ENCODE results near the gene KCNMB1.

KCNMB1 gene

DNA sequence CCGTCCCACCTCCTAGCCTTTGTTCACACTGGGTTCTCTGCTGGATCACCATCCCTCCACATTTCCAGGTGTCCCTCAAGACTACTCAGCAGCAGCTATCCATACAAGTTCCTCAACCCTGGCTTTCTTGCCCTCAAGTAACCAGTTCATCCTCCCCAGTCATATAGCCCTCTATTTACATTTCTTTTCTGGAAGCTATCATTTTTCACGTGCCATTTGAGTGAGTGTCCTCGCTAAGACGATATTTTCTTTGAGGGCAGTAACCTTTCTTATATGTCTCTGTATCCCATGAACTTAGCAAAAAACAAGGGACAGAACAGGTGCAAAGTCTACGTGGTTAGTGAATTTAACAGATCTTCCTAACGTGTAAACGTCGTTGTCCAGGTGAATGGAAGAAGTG is 29.6 kb upstream of the KCNMB1 start:
- in situ Hi-C loops (cut with MboI; ENCODE audit: low sequenced_read_pairs), result loop anchor here (25.0 kb wide), 2 partner anchors 131 to 306 kb away; partner anchors contain the start of genes FOXI1 and LCP2

DNA sequence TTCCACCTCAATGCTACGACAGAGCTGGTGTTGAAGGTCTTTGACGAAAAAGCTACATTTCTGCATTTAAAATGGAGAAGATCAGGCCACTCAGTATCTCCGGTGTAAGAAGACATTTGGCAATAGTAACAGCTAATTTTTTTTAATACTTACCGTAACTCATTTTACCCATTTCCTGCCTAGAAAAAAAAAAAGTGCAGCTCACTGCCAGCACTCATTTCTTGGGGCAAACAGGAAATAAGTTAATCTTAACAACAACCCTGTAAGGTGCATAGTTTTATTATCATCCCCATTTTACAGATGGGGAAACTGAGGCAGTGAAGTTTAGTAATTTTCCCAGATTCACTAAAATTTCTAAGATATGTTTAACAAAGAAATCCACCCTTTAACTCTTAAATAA is 27.4 kb upstream of the KCNMB1 start:
- in situ Hi-C loops (cut with MboI; ENCODE audit: low sequenced_read_pairs), result loop anchor here (25.0 kb wide), 2 partner anchors 129 to 304 kb away; partner anchors contain the start of genes FOXI1 and LCP2

DNA sequence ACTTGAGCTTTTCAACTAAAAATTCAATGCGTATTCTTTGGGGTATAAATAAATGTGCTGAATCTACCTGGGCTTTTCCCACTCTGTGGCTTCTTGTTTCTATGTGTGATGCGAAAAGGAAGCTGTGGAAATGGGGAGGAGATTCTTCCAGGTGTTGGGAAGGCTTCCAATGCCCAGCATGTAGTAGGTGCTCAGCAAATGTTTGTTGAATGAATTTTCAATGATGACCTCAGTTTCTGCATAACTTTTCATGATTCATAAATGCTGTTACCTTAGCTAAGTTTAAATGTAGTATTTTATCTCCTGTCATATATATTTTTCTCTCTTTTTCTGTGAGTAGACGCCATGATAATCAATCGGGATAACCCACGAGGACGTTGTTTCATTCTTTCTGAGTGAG is 25.6 kb upstream of the KCNMB1 start:
- in situ Hi-C loops (cut with MboI; ENCODE audit: low sequenced_read_pairs), result loop anchor here (25.0 kb wide), 2 partner anchors 127 to 302 kb away; partner anchors contain the start of genes FOXI1 and LCP2

DNA sequence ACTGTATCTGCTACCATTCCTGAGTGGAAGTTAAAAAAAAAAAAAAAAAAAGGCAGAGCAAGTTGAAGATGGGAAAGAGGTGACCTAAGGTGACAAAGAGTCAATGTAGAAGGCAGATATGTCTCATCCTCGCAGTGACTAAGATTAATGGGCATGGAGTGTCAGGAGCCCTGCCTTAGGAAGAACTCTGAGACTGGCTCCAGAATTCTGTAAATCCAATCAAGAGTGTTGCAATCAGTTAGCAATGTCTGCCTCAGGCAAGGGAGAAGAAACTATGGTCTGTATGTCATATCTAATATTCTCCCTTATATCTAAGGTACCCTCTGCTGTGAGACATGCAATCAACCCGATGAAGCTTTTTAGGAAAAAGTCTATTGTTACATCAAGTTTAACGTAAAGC is 24.7 kb upstream of the KCNMB1 start:
- in situ Hi-C loops (cut with MboI; ENCODE audit: low sequenced_read_pairs), result loop anchor here (25.0 kb wide), 2 partner anchors 127 to 302 kb away; partner anchors contain the start of genes FOXI1 and LCP2

DNA sequence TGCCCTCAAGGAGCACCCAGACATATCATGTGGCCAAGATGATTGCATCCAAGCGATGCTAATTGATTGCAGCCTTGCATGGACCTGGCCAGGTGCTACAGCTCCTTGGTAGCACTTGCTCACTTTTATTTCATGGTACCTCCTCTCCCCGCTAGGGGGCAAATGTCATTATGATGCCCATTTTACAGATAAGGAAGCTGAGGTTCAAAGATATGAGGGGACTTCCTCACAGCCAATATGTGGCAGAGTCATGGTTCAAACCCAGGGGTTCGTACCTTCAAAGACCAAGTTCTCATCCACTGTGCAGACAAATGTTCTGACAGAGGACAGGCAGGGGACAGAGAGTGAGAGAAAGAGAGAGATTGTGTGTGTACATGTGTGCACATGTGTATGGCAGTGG is 21.9 kb upstream of the KCNMB1 start:
- in situ Hi-C loops (cut with MboI; ENCODE audit: low sequenced_read_pairs), result loop anchor here (25.0 kb wide), 2 partner anchors 124 to 299 kb away; partner anchors contain the start of genes FOXI1 and LCP2

DNA sequence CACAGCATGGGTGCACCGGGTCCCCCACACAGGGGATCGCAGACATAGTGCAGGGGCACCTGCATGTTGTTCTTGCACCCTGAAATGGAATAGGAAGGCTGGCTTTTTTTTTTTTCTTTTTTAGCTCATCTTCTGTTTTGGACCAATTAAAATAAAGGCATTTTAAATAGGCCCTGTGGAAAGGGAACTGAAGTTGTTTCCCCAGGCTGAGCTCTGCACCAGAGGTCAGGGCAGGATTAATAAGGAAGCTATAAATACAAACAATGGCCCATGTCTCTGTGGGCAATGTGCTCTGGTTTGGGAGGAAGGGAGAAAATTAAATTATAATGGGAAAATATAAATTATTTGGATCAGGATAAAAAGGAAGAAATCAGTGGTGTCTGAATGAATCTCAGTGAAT is 21.2 kb upstream of the KCNMB1 start:
- in situ Hi-C loops (cut with MboI; ENCODE audit: low sequenced_read_pairs), result loop anchor here (25.0 kb wide), 2 partner anchors 123 to 298 kb away; partner anchors contain the start of genes FOXI1 and LCP2

DNA sequence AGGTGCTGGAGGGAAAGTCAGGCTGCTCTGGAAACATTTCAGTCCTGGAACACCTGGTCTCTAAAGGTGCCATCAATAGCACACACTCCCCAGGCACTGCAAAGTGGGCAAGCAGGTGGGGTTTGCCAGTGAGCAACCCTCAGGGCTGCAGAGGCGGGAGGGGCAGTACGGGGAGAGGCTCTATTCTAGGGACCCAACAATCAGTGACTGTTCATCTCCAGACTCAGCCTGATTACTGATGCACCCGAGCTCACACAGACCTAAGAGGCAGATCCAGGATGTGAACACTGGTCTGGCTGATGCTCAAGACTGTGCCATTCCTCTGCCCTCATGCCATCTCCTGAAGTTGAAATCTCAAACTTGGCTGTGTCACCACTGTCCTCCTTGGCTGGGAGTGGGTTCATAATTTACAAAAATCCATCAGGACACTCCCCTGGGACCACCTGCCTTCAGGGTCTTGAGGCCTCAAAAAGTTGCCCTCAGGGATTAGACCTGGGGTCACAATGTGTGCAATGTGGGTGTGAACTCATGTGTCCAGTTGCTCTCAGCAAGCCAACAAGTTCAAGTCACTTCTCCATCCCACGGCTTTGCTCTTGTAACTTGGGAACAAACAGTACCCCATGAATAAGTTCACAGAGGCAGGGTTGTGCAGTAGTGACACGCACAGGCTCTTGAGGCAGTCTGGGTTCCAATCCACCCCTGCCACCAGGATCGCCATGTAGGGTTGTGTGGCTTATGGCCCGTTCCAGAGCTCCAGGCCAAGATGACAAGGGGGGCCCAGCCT is 19.9 kb upstream of the KCNMB1 start:
- in situ Hi-C loops (cut with MboI; ENCODE audit: low sequenced_read_pairs), result loop anchor here (25.0 kb wide), 2 partner anchors 122 to 297 kb away; partner anchors contain the start of genes FOXI1 and LCP2

DNA sequence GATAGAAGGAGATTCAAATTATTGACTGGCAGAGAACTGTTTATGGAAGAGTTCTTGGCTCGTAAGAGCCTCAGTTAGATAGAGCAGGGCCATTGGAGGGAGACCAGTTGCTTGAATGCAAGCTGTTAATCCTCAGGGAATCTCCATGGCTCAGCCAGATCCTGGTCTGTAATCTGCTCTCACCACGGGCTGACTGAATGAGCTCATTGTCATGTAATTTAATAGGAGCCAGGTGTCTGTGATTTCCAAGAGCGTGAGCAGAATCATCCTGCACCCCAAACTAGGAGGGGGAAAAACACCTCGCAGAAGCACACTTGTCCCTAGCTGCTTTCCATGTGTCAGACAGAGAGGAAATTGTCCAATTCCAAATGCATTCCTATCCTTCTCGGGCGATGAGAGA is 19.1 kb upstream of the KCNMB1 start:
- in situ Hi-C loops (cut with MboI; ENCODE audit: low sequenced_read_pairs), result loop anchor here (25.0 kb wide), 2 partner anchors 121 to 296 kb away; partner anchors contain the start of genes FOXI1 and LCP2

DNA sequence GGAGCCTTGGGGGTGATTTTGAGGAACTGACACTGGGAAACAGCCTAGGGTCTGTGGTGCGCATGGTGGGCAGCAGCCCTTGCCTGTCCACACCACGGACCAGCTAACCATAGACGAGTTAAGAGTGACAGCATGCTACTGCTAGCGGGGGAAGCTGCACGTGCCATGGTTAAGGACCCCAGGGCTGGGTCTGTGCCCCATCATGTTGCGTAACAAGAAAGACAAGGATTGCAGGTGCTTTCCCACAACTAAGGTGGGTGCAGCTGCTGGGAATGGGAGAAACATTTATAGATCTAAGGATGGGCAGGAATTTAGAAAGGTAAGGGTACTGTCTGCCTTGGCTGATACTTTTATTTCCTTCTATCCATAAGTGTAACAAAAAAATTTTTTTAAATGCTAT is 17.9 kb upstream of the KCNMB1 start:
- in situ Hi-C loops (cut with MboI; ENCODE audit: low sequenced_read_pairs), result loop anchor here (25.0 kb wide), 2 partner anchors 120 to 295 kb away; partner anchors contain the start of genes FOXI1 and LCP2

DNA sequence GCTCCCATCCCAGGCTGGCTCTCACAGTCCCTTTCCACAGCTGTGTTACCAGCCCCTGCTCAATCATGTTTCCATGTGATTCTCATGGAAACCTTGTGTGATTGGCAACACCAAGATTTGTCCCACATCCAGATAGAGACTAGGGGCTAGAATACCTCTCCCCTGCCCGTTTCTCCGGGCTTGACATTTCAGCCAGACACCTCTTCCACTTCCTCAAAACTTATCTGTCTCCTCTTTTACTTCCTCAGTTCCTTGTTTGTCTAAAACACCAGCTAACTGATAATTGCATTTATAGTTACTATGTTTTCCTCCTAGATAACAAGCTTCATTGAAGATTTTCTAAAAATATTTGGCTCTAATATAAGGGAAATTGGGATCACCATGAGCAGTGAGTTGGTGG is 16.6 kb upstream of the KCNMB1 start:
- in situ Hi-C loops (cut with MboI; ENCODE audit: low sequenced_read_pairs), result loop anchor here (25.0 kb wide), 2 partner anchors 119 to 294 kb away; partner anchors contain the start of genes FOXI1 and LCP2

DNA sequence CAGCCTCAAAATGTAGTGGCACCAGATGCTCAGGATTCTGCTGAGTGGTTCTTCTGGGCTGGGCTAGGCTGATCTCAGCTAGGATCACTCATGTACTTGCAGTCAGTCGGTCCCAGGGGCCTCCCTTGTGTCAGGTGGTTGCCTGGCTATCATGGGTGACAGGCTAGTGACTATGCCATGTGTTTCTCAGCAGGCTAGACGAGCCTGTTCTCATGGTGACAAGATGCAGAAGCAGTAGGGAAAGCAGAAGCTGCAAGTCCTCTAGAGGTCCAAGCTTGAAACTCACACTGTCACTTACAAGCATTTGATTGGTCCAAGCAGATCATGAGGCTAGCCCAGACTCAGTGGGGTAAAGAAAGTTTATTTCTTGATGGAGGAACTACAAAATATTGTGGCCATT is 15.2 kb upstream of the KCNMB1 start:
- in situ Hi-C loops (cut with MboI; ENCODE audit: low sequenced_read_pairs), result loop anchor here (25.0 kb wide), 2 partner anchors 117 to 292 kb away; partner anchors contain the start of genes FOXI1 and LCP2

DNA sequence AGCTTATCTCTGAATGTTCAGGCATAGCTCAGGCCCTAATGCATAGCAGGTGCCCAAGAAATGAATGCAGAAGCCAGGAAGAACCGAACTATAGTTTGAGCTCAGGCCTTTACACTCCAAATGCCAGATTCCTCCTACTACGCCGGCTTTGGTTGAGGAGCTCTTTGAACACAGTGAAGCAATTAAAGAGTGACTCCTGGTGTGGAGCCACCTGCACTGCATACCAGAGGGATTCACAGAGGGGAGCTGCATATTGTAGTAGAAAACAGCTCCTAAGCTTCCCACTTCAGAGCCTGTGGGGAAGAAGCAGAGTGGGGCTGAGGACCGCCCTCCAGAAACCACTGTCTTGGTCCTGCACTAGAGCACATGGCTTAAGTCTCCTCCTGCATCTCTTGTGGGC is 14.5 kb upstream of the KCNMB1 start:
- in situ Hi-C loops (cut with MboI; ENCODE audit: low sequenced_read_pairs), result loop anchor here (25.0 kb wide), 2 partner anchors 116 to 291 kb away; partner anchors contain the start of genes FOXI1 and LCP2

DNA sequence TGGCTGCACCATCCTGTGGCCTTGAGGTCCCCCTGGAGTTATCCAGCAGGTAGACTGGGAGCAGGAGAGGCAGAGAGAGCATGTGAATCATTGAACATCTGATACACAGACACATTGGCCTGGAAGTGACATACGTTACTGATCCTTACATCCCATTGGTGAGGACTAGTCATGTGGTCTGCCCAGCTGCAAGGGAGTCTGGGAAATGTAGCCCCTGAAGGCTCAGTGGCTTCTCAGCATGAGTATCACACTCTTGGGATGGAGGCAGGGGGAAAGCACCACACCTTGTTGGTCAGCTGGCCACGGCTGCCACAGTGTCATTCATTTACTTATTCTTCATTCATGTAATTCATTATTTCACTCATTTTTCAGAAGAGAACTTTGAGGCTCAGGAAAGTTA is 13.3 kb upstream of the KCNMB1 start:
- in situ Hi-C loops (cut with MboI; ENCODE audit: low sequenced_read_pairs), result loop anchor here (25.0 kb wide), 2 partner anchors 115 to 290 kb away; partner anchors contain the start of genes FOXI1 and LCP2

DNA sequence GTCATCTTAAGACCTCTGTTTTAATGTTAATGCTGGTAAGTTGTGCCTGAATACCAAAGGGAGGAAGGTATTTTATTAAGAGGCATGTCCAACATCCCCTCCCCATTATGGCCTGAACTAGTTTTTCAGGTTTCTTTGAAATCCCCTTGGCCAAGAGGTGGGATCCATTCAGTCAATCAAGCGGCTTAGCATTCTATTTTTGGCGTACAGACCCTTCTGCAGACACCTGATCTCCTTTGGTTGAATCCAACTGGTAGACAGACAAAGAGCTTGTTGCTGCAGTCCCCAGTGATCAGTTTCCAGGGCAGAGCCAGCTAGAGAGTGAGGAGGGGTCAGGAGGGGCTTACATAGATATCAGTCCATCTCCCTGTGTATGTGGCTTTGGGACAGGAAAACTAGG is 7.9 kb upstream of the KCNMB1 start:
- in situ Hi-C loops (cut with MboI; ENCODE audit: low sequenced_read_pairs), result no loop called here

DNA sequence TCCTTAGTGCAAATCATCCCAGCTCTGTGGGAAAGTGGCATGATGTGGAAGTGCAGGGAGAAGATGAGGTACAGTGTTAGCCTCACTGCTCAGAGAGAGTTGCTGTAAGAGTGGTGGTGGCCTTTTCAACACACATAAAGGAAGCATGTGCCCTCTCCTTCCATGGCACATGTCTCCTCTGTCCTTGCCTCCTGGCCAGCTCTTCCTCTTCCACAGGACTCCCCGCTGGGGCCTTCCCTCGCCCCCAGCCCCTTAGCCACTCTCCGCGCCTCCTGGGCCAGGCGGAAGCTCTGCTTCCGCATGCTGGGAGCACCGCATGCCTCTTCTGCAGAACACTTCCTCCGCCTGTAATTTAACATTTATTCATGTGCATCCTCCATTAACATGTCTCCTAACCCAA is 4.8 kb upstream of the KCNMB1 start:
- in situ Hi-C loops (cut with MboI; ENCODE audit: low sequenced_read_pairs), result no loop called here

DNA sequence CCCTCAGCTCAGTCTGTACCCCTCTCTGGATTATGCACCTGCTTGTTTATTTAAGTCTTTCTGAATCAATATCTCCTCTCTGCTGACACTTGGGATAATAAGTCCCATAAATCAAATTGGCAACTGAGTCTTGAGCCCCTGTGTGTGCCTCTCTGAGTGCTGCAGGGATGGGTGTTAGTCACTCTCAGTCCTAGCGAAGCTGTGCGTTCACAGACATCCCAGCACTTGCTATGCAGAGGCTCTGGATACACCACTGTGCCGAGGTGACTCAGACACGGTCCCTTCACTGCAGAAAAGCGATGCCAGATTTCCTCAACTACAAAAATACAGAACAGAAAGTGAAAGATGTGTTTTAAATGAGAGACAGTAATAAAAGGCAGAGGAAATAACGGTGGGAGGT is 4.1 kb upstream of the KCNMB1 start:
- in situ Hi-C loops (cut with MboI; ENCODE audit: low sequenced_read_pairs), result no loop called here

DNA sequence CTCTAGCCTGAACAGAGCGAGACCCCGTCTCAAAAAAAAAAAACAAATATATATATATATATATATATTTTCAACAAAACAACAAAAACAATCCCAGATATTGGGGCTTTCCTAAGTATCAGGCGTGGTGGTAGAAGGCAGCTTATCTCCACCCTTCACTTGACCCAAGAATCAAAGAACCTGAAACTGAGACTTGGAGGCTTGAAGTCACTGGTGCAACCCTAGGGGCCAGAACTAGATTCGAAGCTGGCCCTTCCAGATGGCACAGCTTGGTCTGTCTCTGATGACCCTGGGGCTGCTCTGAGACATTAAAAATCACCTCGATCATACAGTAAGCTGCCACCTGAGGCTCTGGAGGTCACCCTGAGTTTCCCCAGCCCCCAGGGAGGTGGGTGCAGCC is 1.3 kb upstream of the KCNMB1 start:
- in situ Hi-C loops (cut with MboI; ENCODE audit: low sequenced_read_pairs), result no loop called here

DNA sequence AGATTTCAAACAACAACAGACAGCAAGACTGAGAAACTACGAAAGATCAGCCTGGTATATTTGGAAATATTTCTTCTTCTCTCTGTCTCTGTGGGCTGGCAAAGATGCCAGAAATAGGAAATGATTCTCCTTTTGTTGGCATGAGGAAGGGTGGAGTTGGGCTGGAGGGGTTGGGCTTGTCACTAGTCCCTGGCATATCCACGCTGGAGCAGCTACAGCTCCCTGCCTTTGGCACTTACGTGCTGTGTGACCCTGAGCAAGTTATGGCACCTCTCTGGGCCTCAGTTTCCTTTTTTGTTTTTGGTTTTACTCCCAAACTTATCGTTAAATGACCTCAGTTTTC is 354 bp upstream of the KCNMB1 start:
- in situ Hi-C loops (cut with MboI; ENCODE audit: low sequenced_read_pairs), result no loop called here

DNA sequence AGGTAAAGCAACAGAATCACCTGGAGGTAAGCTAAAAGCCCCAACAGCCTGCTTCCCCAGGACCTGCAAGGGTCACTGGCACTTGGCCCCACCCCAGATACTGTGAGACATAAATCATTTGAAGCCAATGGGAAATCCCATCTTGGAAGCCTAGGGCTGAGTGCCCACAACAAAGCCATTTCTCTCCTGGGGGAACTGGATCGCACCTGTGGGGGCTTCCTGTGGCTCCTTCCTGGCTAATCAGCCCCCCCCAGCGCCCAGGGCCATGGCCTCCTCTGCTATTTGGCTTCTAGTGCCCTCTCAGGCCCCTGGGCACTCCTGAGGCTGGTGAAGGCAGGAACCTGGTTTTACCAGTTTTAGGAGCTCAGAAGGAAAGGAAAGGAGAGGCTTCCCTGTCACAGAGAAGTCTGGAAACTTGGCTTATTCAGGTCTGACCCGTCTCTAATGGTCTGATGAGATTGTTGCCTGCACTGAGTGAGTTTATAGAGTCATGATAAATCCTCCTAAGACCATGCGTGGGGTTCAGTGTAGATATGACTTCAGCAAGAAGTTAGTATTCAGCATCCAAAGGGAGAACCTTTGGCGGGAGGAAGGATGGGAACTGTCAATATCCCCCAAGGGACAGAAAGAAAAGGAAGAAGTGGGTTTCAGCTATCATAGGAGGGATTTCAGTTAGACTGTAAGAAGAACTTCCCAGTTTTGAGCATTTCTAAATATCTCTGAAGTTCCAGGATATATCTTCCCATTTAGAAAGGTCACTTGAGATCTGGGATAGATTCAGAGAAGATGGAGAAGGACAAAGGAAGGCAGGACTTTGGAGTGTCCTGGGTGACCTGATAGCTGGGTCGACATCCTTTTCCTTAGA is 1.2 kb downstream of the KCNMB1 start:
- in situ Hi-C loops (cut with MboI; ENCODE audit: low sequenced_read_pairs), result no loop called here

DNA sequence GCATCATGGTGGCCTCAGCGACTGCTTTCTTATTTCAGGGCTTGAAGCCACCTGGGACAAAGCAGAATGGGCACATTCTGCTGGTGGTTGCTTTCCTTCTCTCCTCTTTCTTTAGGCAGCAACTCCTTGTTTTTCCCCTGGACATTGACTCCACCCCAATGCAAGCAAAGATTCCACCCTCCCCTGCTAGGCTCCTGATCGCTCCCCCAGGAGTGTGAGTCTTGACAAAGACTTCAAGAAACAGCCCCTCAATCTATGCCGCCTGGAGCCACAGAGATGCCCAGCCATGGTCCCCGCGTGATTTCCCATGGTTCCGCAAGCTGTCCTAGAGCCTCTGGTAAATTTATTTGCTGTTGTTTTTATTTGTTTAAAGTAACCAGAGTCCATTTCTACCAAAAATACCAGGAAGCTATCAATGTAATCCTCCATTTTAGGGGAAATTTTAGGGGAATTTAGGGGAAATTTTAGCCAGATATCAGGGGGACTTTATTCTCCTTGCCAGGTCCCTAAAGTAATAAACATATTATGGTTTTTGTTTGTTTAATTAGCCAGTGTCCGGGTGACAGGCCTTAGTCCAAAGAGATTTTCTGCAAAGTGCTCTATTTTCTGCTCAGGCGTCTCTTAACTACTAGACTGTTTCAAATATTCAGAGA is 2.3 kb downstream of the KCNMB1 start:
- in situ Hi-C loops (cut with MboI; ENCODE audit: low sequenced_read_pairs), result no loop called here

DNA sequence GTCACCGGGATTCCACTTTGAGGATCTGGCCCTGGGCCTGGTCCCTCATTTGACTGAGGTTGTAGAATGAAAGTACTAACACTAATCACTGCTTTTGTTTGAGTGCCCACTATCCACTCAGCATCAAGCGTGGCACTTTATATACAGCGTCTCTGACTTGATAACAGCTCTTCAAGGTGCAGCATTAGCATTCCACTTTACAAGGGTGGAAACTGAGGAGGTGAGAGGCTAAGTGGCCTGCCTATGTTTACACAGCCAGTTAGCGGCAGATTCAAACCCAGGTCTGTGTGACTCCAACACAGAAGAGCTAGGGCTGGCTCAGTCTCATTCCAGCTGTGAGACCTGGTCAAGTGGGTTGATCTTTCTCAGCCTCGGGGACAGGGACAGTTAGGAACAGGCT is 5.9 kb downstream of the KCNMB1 start:
- in situ Hi-C loops (cut with MboI; ENCODE audit: low sequenced_read_pairs), result no loop called here

Data from HL-60/S4 treated with retinoic acid at 250 ng/mL for 4 days and 3 days (cell line).